Mononuclear cell (primary cell): ENCODE data around the gene PRAMEF12. TPM values are rescaled to one million over a fixed set of nuclear protein-coding genes. Genes with fewer than 3 reads are reported as not detected.
"Not testable (repeated sequence)": the region's sequence is repeated elsewhere in the genome, so short reads cannot be mapped to it uniquely, and the experiment has no call there.

Source experiments
- H3K27me3 ChIP-seq: 2 replicates; pipeline ENCODE4 v1.6.0; 2011; ENCODE audit warnings: low read length, control low read depth; ENCODE audit not compliant: insufficient read depth
- H3K4me1 ChIP-seq: 2 replicates; pipeline ENCODE4 v1.5.1; 2011; ENCODE audit warnings: mild to moderate bottlenecking, low read length, control low read depth; ENCODE audit not compliant: insufficient read depth
- H3K4me3 ChIP-seq: 2 replicates; pipeline ENCODE4 v1.5.1; 2011; ENCODE audit warnings: mild to moderate bottlenecking, low read length, moderate library complexity
- H3K9me3 ChIP-seq: 2 replicates; pipeline ENCODE4 v1.5.1; 2011; ENCODE audit warnings: low read depth, mild to moderate bottlenecking, control low read depth, low read length
- total RNA-seq: library from RNA; depleted of rRNA; stranded (reverse); fragments of >200 nt; gene quantifications from one replicate; pipeline ENCODE4 v1.2.3, GENCODE V29; 2012

The PRAMEF12 gene
- total RNA-seq, 1 donor, result not detected

- not testable (repeated sequence) for H3K27me3 ChIP-seq, H3K4me1 ChIP-seq, H3K9me3 ChIP-seq, H3K4me3 ChIP-seq
Observed at GRCh38 chr1:12783783-12784182, 10.2 kb downstream of the PRAMEF12 start.

GRCh38 chr1:12784729-12785128 is 11.2 kb downstream of the PRAMEF12 start:
- H3K9me3 ChIP-seq, H3K4me3 ChIP-seq, H3K27me3 ChIP-seq, H3K4me1 ChIP-seq: not testable (repeated sequence)

GRCh38 chr1:12791097-12791496 is 17.6 kb downstream of the PRAMEF12 start, which contains the start of gene PRAMEF1:
Gene PRAMEF1, plus strand, starts transcription at chr1:12791397. Its CDS starts 1,831 bp downstream, at chr1:12793228.
- not testable (repeated sequence) for H3K4me1 ChIP-seq, H3K9me3 ChIP-seq, H3K4me3 ChIP-seq, H3K27me3 ChIP-seq

- no peaks in the 10 kb centered on the region for H3K4me1 ChIP-seq
- no peak overlapping the region for H3K4me3 ChIP-seq
- no peaks in the 10 kb centered on the region for H3K27me3 ChIP-seq
- H3K9me3 ChIP-seq, result no peaks in the 10 kb centered on the region
Observed at GRCh38 chr1:12798911-12799310, 25.4 kb downstream of the PRAMEF12 start.

- Histone ChIP-seq H3K9me3 (no peaks in the 10 kb centered on the region), H3K4me3 (no peak overlapping the region), H3K27me3 (no peaks in the 10 kb centered on the region), H3K4me1 (no peaks in the 10 kb centered on the region)
Observed at GRCh38 chr1:12799730-12800129, 26.2 kb downstream of the PRAMEF12 start.

- Histone ChIP-seq H3K4me3 (no peak overlapping the region), H3K4me1 (no peaks in the 10 kb centered on the region), H3K9me3 (no peaks in the 10 kb centered on the region), H3K27me3 (no peaks in the 10 kb centered on the region)
Observed at GRCh38 chr1:12809933-12810332, 36.4 kb downstream of the PRAMEF12 start.

- Histone ChIP-seq H3K4me1 (no peaks in the 10 kb centered on the region), H3K4me3 (no peak overlapping the region), H3K27me3 (no peaks in the 10 kb centered on the region), H3K9me3 (no peaks in the 10 kb centered on the region)
Observed at GRCh38 chr1:12810691-12811408, 37.3 kb downstream of the PRAMEF12 start.

- Histone ChIP-seq H3K9me3 (no peaks in the 10 kb centered on the region), H3K4me1 (no peaks in the 10 kb centered on the region), H3K27me3 (no peaks in the 10 kb centered on the region), H3K4me3 (no peak overlapping the region)
Observed at GRCh38 chr1:12811409-12811784, 37.9 kb downstream of the PRAMEF12 start.

GRCh38 chr1:12819061-12819460 is 45.5 kb downstream of the PRAMEF12 start:
- not testable (repeated sequence) for H3K4me1 ChIP-seq, H3K4me3 ChIP-seq, H3K9me3 ChIP-seq, H3K27me3 ChIP-seq

Other genes with a start within 250 kb of the PRAMEF12 start
- 80.4 TPM for gene DHRS3, start 155.5 kb upstream of the PRAMEF12 start, total RNA-seq
- not detected for gene AADACL4, start 129.7 kb upstream of the PRAMEF12 start, total RNA-seq
- gene AADACL3, start 57.6 kb upstream of the PRAMEF12 start, total RNA-seq, result not detected
- not detected for gene CFAP107, start 27.5 kb upstream of the PRAMEF12 start, total RNA-seq
- gene PRAMEF1, start 17.7 kb downstream of the PRAMEF12 start, total RNA-seq, result not detected
- not detected for gene PRAMEF11, start 57.7 kb downstream of the PRAMEF12 start, total RNA-seq
- not detected for gene HNRNPCL1, start 75.0 kb downstream of the PRAMEF12 start, total RNA-seq
- gene PRAMEF2, start 83.3 kb downstream of the PRAMEF12 start, total RNA-seq, result 0.10 TPM
- not detected for gene PRAMEF4, start 112.5 kb downstream of the PRAMEF12 start, total RNA-seq
- not detected for gene PRAMEF10, start 124.5 kb downstream of the PRAMEF12 start, total RNA-seq
- gene PRAMEF7, start 142.9 kb downstream of the PRAMEF12 start, total RNA-seq, result not detected
- gene PRAMEF6, start 173.8 kb downstream of the PRAMEF12 start, total RNA-seq, result not detected